K562 (cell line): ENCODE measurements around the gene NUDT21. TPM values are rescaled to one million over a fixed set of nuclear protein-coding genes. Genes with fewer than 3 reads are reported as not detected.

Experiments
- ATAC-seq: fragments of 200-7000 bp; cut with Tn5 transposase; 3 replicates; pipeline ENCODE4 v1.9.1; 2020; ENCODE audit warnings: moderate library complexity
- BruUV-seq: library from RNA; stranded (reverse); fragments of 400-500 nt; replicated peaks from 2 replicates; lab custom pipeline; 2021; lab: Mats Ljungman, UMichigan
- CTCF ChIA-PET: fragments of 300-600 bp; formaldehyde crosslinking; extraction: SDS; loops from one replicate; lab custom pipeline; 2021; ENCODE audit warnings: low intra/inter-chr PET ratio; lab: Yijun Ruan, JAX
- POLR2A ChIA-PET: fragments of 300-600, 350-650 bp; sonication (Branson Sonifier 250); formaldehyde crosslinking; extraction: SDS; loops from one replicate; lab custom pipeline; 2021; ENCODE audit warnings: antibody characterized with exemption, inconsistent platforms; lab: Yijun Ruan, JAX
- DNase-seq, 4 experiments: peaks; one replicate each; pipeline versions ENCODE4 v3.0.0 to v3.0.0-alpha.2; 2011 to 2018; ENCODE audit warnings: low spot score in 3 of 4, mixed read lengths in 3 of 4; ENCODE audit errors: extremely low read depth in 1 of 4
- FAIRE-seq: peaks from 2 replicates; lab custom pipeline; 2011; peaks lifted over from hg19 to GRCh38; lab: Jason Lieb, UNC
- H2AFZ ChIP-seq: 2 replicates; pipeline ENCODE4 v1.6.0; 2011; ENCODE audit warnings: low read depth, low read length, control low read depth, inconsistent platforms
- H3K27ac ChIP-seq: fragments of 200-600 bp; 3 replicates; pipeline ENCODE4 v1.8.0; 2011; ENCODE audit warnings: low read depth, mild to moderate bottlenecking, control low read depth, inconsistent platforms, low read length, moderate library complexity, mixed read lengths; ENCODE audit errors: extremely low read depth
- H3K27me3 ChIP-seq, 2 experiments: fragments of 300-600 bp in 1 of 2; 2 replicates in 1 of 2; 3 replicates in 1 of 2; pipeline versions ENCODE4 v1.6.0 to v1.8.0; 2011; ENCODE audit warnings: inconsistent platforms in 2 of 2, low read length in 2 of 2, mild to moderate bottlenecking in 1 of 2, mixed read lengths in 1 of 2, moderate library complexity in 1 of 2; ENCODE audit not compliant: control insufficient read depth in 2 of 2, insufficient read depth in 2 of 2
- H3K36me3 ChIP-seq: fragments of 300-600 bp; 3 replicates; pipeline ENCODE4 v1.8.0; 2011; ENCODE audit warnings: mild to moderate bottlenecking, low read length, inconsistent platforms; ENCODE audit not compliant: control insufficient read depth, insufficient read depth
- H3K4me1 ChIP-seq, 2 experiments: fragments of 200-600 bp in 1 of 2; replicated peaks in 1 of 2; 2 replicates in 1 of 2; 3 replicates in 1 of 2; pipeline versions ENCODE4 v1.5.1 to v1.8.0; 2011; ENCODE audit warnings: inconsistent platforms in 2 of 2, low read length in 2 of 2, mild to moderate bottlenecking in 1 of 2, mixed read lengths in 1 of 2, moderate library complexity in 1 of 2; ENCODE audit not compliant: control insufficient read depth in 2 of 2, insufficient read depth in 2 of 2
- H3K4me2 ChIP-seq: 2 replicates; pipeline ENCODE4 v1.6.1; 2011; ENCODE audit warnings: low read length, control low read depth, inconsistent platforms, mixed read lengths; ENCODE audit not compliant: insufficient read depth
- H3K4me3 ChIP-seq: fragments of 200-600 bp; sonication (generic), shearing (Covaris generic); 2 replicates; pipeline ENCODE4 v1.5.1; 2016; ENCODE audit warnings: control low read depth, inconsistent platforms
- H3K79me2 ChIP-seq: fragments of 200-600 bp; 3 replicates; pipeline ENCODE4 v1.8.0; 2011; ENCODE audit warnings: low read length, inconsistent platforms; ENCODE audit not compliant: control insufficient read depth, insufficient read depth
- H3K9ac ChIP-seq, 2 experiments: 2 replicates each; pipeline versions ENCODE4 v1.6.0 to v1.6.1; 2011; ENCODE audit warnings: low read depth in 2 of 2, low read length in 2 of 2, control low read depth in 1 of 2, inconsistent platforms in 1 of 2, mild to moderate bottlenecking in 1 of 2, mixed read lengths in 1 of 2; ENCODE audit not compliant: insufficient read depth in 1 of 2
- H3K9me1 ChIP-seq: one replicate; pipeline ENCODE4 v1.6.0; 2011; ENCODE audit warnings: inconsistent platforms, mild to moderate bottlenecking, low read length, moderate library complexity; ENCODE audit not compliant: control insufficient read depth, insufficient read depth
- H3K9me3 ChIP-seq: replicated peaks from 2 replicates; pipeline ENCODE4 v1.5.1; 2011; ENCODE audit warnings: low read depth, low read length, inconsistent platforms; ENCODE audit not compliant: control insufficient read depth, insufficient read depth
- H4K20me1 ChIP-seq: replicated peaks from 2 replicates; pipeline ENCODE4 v1.6.1; 2011; ENCODE audit warnings: low read length, inconsistent platforms, mixed read lengths; ENCODE audit not compliant: control insufficient read depth, insufficient read depth
- BMI1 ChIP-seq: fragments of 150-350 bp; IDR thresholded peaks from 2 replicates; pipeline ENCODE4 v1.6.1; 2014; ENCODE audit warnings: low read length
- CSDE1 ChIP-seq, 2 experiments: fragments of 450-650 bp; IDR thresholded peaks; 2 replicates each; pipeline ENCODE4 v1.6.1; 2016; ENCODE audit warnings: mild to moderate bottlenecking in 1 of 2
- MYC ChIP-seq, 2 experiments: fragments of 250-450 bp in 1 of 2; sonication (Bioruptor Pico) in 1 of 2; IDR thresholded peaks; 2 replicates each; pipeline versions ENCODE4 v1.5.1 to v1.6.1; 2012 to 2021; ENCODE audit warnings: low read depth in 2 of 2, borderline replicate concordance in 1 of 2, improper control_type of control experiment in 1 of 2, low read length in 1 of 2, mild to moderate bottlenecking in 1 of 2, moderate library complexity in 1 of 2
- RB1 ChIP-seq: fragments of 450-650 bp; IDR thresholded peaks from 2 replicates; pipeline ENCODE4 v1.6.1; 2017; ENCODE audit warnings: low read depth, mild to moderate bottlenecking
- SMARCA5 ChIP-seq: fragments of 450-650 bp; IDR thresholded peaks from 2 replicates; pipeline ENCODE4 v1.6.1; 2016
- SOX6 ChIP-seq: fragments of 450-650 bp; IDR thresholded peaks from 2 replicates; pipeline ENCODE4 v1.6.1; 2014; ENCODE audit warnings: mild to moderate bottlenecking
- ZNF217 ChIP-seq: sonication (generic); formaldehyde crosslinking; IDR thresholded peaks from 2 replicates; pipeline ENCODE4 v1.8.0; 2022; ENCODE audit warnings: mild to moderate bottlenecking, missing genetic modification reagents
- ZNF696 ChIP-seq: fragments of 250-450 bp; sonication (Bioruptor Pico); conservative IDR thresholded peaks from 2 replicates; pipeline ENCODE4 v1.4.0; 2020; ENCODE audit warnings: mild to moderate bottlenecking, moderate library complexity
- ZNF75A ChIP-seq: fragments of 450-650 bp; formaldehyde crosslinking; IDR thresholded peaks from 2 replicates; pipeline ENCODE4 v1.4.0; 2020; ENCODE audit warnings: mild to moderate bottlenecking
- ZSCAN32 ChIP-seq: fragments of 450-650 bp; formaldehyde crosslinking; IDR thresholded peaks from 2 replicates; pipeline ENCODE4 v1.4.0; 2020; ENCODE audit warnings: mild to moderate bottlenecking, moderate library complexity
- WGBS: fragments of 100-300 bp; shearing (Covaris generic); methylation state at CpG from one replicate; pipeline ENCODE4 v1.1.6; 2016; ENCODE audit warnings: low coverage, mixed read lengths; ENCODE audit not compliant: insufficient coverage; ENCODE audit errors: missing lambda C conversion rate; 5-methylcytosine and 5-hydroxymethylcytosine counted together
- in situ Hi-C: fragments of 300-500 bp; cut with MboI; formaldehyde crosslinking; loops from 4 replicates; pipeline ENCODE4 v1.15.0; 2018; ENCODE audit warnings: inconsistent platforms, mixed read lengths
- intact Hi-C: fragments of 100-400 bp; cut with micrococcal nuclease; formaldehyde crosslinking; loops from 2 replicates; pipeline ENCODE4 v1.14.2; 2022
- polyA plus RNA-seq, 8 experiments: library from polyadenylated mRNA; depleted of rRNA in 4 of 8; stranded (reverse) in 5 of 8; unstranded in 3 of 8; fragments of >200 nt; fragmentation: Nextera tagmentation in 2 of 8; fragmentation: Illumina TruSeq in 1 of 8; extraction: Ambion mirVana in 2 of 8; extraction: Trizol in 1 of 8; gene quantifications; 2 replicates each; pipeline versions ENCODE4 v1.2.1 to v1.2.3, GENCODE V29; 2011 to 2014; ENCODE audit warnings: inconsistent platforms in 1 of 8, missing spikeins in 1 of 8
- total RNA-seq, 7 experiments: library from RNA; depleted of rRNA in 6 of 7; stranded (reverse); fragments of >200 nt in 6 of 7; fragmentation: Illumina TruSeq in 2 of 7; extraction: Trizol in 2 of 7; gene quantifications; 2 replicates each; pipeline versions ENCODE4 v1.2.1 to v1.2.3, GENCODE V29; 2011 to 2021; ENCODE audit warnings: low replicate concordance in 1 of 7
- TF ChIP-seq, protein P1 (sequence below): fragments of 250-450 bp; sonication (Bioruptor Pico); IDR thresholded peaks from 2 replicates; pipeline ENCODE4 v1.5.0; 2021
- TF ChIP-seq, protein P2 (sequence below): sonication (generic); formaldehyde crosslinking; IDR thresholded peaks from 2 replicates; pipeline ENCODE4 v1.8.0; 2022; ENCODE audit warnings: missing genetic modification reagents, mild to moderate bottlenecking, borderline replicate concordance
- TF ChIP-seq, protein P3 (sequence below): fragments of 450-650 bp; IDR thresholded peaks from 2 replicates; pipeline ENCODE4 v1.6.1; 2016
- TF ChIP-seq, protein P4 (sequence below), 2 experiments: IDR thresholded peaks in 1 of 2; conservative IDR thresholded peaks in 1 of 2; 2 replicates each; pipeline ENCODE4 v1.6.1; 2016; ENCODE audit warnings: low read depth in 2 of 2, mild to moderate bottlenecking in 1 of 2, missing compliant biosample characterization in 1 of 2, missing genetic modification characterization in 1 of 2, moderate library complexity in 1 of 2

NUDT21 gene
- total and polyA plus RNA-seq, 9 of the 15 experiments (the other 6 are each of a cell fraction or from before 2014, with no cell fraction given): 62.4 to 218 (median 121) TPM

DNA sequence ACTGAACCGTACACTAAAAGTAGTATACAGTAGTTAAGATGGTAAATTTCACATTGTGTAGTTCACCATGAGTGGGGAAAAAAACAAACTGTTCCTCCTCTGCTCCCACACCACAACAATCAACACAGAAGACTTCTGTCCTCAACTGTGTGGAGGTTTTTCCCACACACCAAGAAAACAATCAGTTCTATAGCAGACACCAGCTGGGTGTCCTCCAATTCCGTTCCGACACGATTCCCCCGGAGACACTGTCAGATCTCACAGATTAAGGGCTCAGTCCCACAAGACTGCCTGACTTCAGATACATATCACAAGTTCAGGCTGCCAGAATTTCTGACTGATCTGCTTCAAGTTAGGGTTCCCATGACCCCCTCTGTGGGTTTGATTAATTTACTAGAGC, 36.9 kb upstream of the NUDT21 start:
- POLR2A ChIA-PET: no interaction called here
- Histone ChIP-seq H3K27ac (no peak overlapping the region), H3K4me3 (no peak overlapping the region), H3K36me3 (no peaks in the 10 kb centered on the region), H3K9me3 (peaks cover 2% of the 10 kb centered on the region; the same call in 1 of the 2 replicates), H3K4me1 (peaks cover 0 to 4% of the 10 kb centered on the region in 2 experiments; a peak in 2 of 5 replicates), H2AFZ (no peak overlapping the region; the same call in 1 of the 2 replicates), H4K20me1 (no peaks in the 10 kb centered on the region), H3K9me1 (no peaks in the 10 kb centered on the region), H3K4me2 (peak overlapping the region; percentile 29; the same call in 1 of the 2 replicates), H3K9ac (no peak overlapping the region), H3K79me2 (no peaks in the 10 kb centered on the region), H3K27me3 (no peaks in the 10 kb centered on the region)
- WGBS: 11% methylated on average over 5 of the region's 5 CpGs
- ATAC-seq: peak; percentile 53
- FAIRE-seq: no peak
- no peak for DNase-seq
- intact Hi-C loops: no loop called here
- CTCF ChIA-PET: no interaction called here
- BruUV-seq: no TSS peak
- in situ Hi-C loops: no loop called here
- TF ChIP-seq, protein P1, sequence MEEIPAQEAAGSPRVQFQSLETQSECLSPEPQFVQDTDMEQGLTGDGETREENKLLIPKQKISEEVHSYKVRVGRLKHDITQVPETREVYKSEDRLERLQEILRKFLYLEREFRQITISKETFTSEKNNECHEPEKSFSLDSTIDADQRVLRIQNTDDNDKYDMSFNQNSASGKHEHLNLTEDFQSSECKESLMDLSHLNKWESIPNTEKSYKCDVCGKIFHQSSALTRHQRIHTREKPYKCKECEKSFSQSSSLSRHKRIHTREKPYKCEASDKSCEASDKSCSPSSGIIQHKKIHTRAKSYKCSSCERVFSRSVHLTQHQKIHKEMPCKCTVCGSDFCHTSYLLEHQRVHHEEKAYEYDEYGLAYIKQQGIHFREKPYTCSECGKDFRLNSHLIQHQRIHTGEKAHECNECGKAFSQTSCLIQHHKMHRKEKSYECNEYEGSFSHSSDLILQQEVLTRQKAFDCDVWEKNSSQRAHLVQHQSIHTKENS (CRISPR knock-in tag): no peak
- TF ChIP-seq ZNF75A (CRISPR knock-in tag) (peak; percentile 95), ZNF696 (CRISPR knock-in tag) (no peak), ZNF217 (CRISPR knock-in tag) (no peak), SMARCA5 (no peak), SOX6 (0 out of 2 replicates have a peak, but pooled peaks have one; percentile 10), BMI1 (no peak), ZSCAN32 (CRISPR knock-in tag) (no peak), RB1 (no peak), CSDE1 (IDR thresholded peaks at IDR 0.05) (no peak), MYC (IDR thresholded peaks at IDR 0.05; ENCODE audit: low read depth, low read length) (no peak), MYC (CRISPR knock-in tag; IDR thresholded peaks at IDR 0.05; ENCODE audit: borderline replicate concordance, low read depth) (no peak)
- TF ChIP-seq, protein P2, sequence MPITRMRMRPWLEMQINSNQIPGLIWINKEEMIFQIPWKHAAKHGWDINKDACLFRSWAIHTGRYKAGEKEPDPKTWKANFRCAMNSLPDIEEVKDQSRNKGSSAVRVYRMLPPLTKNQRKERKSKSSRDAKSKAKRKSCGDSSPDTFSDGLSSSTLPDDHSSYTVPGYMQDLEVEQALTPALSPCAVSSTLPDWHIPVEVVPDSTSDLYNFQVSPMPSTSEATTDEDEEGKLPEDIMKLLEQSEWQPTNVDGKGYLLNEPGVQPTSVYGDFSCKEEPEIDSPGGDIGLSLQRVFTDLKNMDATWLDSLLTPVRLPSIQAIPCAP: no peak
- TF ChIP-seq, protein P3, sequence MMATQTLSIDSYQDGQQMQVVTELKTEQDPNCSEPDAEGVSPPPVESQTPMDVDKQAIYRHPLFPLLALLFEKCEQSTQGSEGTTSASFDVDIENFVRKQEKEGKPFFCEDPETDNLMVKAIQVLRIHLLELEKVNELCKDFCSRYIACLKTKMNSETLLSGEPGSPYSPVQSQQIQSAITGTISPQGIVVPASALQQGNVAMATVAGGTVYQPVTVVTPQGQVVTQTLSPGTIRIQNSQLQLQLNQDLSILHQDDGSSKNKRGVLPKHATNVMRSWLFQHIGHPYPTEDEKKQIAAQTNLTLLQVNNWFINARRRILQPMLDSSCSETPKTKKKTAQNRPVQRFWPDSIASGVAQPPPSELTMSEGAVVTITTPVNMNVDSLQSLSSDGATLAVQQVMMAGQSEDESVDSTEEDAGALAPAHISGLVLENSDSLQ: 0 out of 2 replicates have a peak, but pooled peaks have one; percentile 7
- TF ChIP-seq, protein P4, sequence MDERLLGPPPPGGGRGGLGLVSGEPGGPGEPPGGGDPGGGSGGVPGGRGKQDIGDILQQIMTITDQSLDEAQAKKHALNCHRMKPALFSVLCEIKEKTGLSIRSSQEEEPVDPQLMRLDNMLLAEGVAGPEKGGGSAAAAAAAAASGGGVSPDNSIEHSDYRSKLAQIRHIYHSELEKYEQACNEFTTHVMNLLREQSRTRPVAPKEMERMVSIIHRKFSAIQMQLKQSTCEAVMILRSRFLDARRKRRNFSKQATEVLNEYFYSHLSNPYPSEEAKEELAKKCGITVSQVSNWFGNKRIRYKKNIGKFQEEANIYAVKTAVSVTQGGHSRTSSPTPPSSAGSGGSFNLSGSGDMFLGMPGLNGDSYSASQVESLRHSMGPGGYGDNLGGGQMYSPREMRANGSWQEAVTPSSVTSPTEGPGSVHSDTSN (CRISPR knock-in tag; IDR thresholded peaks at IDR 0.05; ENCODE audit: low read depth): no peak
- TF ChIP-seq, protein P4 (tag; conservative IDR thresholded peaks at IDR 0.05; ENCODE audit: low read depth): no peak
